Measurements from ENCODE around the gene HS3ST6.
"Not testable (repeated sequence)": the region's sequence is repeated elsewhere in the genome, so short reads cannot be mapped to it uniquely, and the experiment has no call there.

HS3ST6 gene

GRCh38 chr16:1899641-1900451 is 18.4 kb downstream of the HS3ST6 start:
- no peak for DNase-seq
- in situ Hi-C loops (cut with HindIII; ENCODE audit: low pct_ligation_motif_present, low sequenced_read_pairs) = no loop called here
- Histone ChIP-seq H3K27ac (no peak overlapping the region), H3K4me3 (ENCODE audit: low read depth, low read length) (no peak overlapping the region), H3K36me3 (replicated peaks) (no peaks in the 10 kb centered on the region), H3K27me3 (replicated peaks) (peaks cover 3% of the 10 kb centered on the region)
- TF ChIP-seq CTCF (IDR thresholded peaks at IDR 0.05; ENCODE audit: low read depth, low read length, missing control alignments) = no peak

- H3K36me3 ChIP-seq (replicated peaks); DNase-seq; H3K27me3 ChIP-seq (replicated peaks); in situ Hi-C loops (cut with HindIII; ENCODE audit: low pct_ligation_motif_present, low sequenced_read_pairs); H3K27ac ChIP-seq; H3K4me3 ChIP-seq (ENCODE audit: low read depth, low read length): not testable (repeated sequence)
Measured at GRCh38 chr16:1897692-1898091, 20.5 kb downstream of the HS3ST6 start.

- H3K27ac ChIP-seq = no peak overlapping the region
- H3K4me3 ChIP-seq (ENCODE audit: low read depth, low read length) = no peak overlapping the region
- H3K36me3 ChIP-seq (replicated peaks) = no peaks in the 10 kb centered on the region
- no peak for DNase-seq
- TF ChIP-seq CTCF (IDR thresholded peaks at IDR 0.05; ENCODE audit: low read depth, low read length, missing control alignments) = no peak
- in situ Hi-C loops (cut with HindIII; ENCODE audit: low pct_ligation_motif_present, low sequenced_read_pairs) = no loop called here
- peaks cover 6% of the 10 kb centered on the region for H3K27me3 ChIP-seq (replicated peaks)
Measured at GRCh38 chr16:1895949-1896675, 22.1 kb downstream of the HS3ST6 start.

GRCh38 chr16:1895068-1895467 is 23.1 kb downstream of the HS3ST6 start:
- in situ Hi-C loops (cut with HindIII; ENCODE audit: low pct_ligation_motif_present, low sequenced_read_pairs) = no loop called here

GRCh38 chr16:1890708-1891050 is 27.5 kb downstream of the HS3ST6 start:
- H3K27me3 ChIP-seq (replicated peaks) = peaks cover 7% of the 10 kb centered on the region
- H3K27ac ChIP-seq = no peak overlapping the region
- no peak overlapping the region for H3K4me3 ChIP-seq (ENCODE audit: low read depth, low read length)
- in situ Hi-C loops (cut with HindIII; ENCODE audit: low pct_ligation_motif_present, low sequenced_read_pairs) = no loop called here
- TF ChIP-seq CTCF (IDR thresholded peaks at IDR 0.05; ENCODE audit: low read depth, low read length, missing control alignments) = no peak
- DNase-seq = no peak
- no peaks in the 10 kb centered on the region for H3K36me3 ChIP-seq (replicated peaks)

More at GRCh38 chr16:1895068-1895467, 23.1 kb downstream of the HS3ST6 start:
- Histone ChIP-seq H3K36me3 (replicated peaks) (no peaks in the 10 kb centered on the region), H3K27me3 (replicated peaks) (peaks cover 7% of the 10 kb centered on the region), H3K27ac (no peak overlapping the region), H3K4me3 (ENCODE audit: low read depth, low read length) (no peak overlapping the region)
- DNase-seq = no peak
- TF ChIP-seq CTCF (IDR thresholded peaks at IDR 0.05; ENCODE audit: low read depth, low read length, missing control alignments) = no peak

- TF ChIP-seq CTCF (IDR thresholded peaks at IDR 0.05; ENCODE audit: low read depth, low read length, missing control alignments) = no peak
- DNase-seq = no peak
- in situ Hi-C loops (cut with HindIII; ENCODE audit: low pct_ligation_motif_present, low sequenced_read_pairs) = no loop called here
- no peaks in the 10 kb centered on the region for H3K36me3 ChIP-seq (replicated peaks)
- no peak overlapping the region for H3K4me3 ChIP-seq (ENCODE audit: low read depth, low read length)
- H3K27me3 ChIP-seq (replicated peaks) = peaks cover 7% of the 10 kb centered on the region
- H3K27ac ChIP-seq = no peak overlapping the region
Measured at GRCh38 chr16:1890024-1890707, 28.0 kb downstream of the HS3ST6 start.

All from brain microvascular endothelial cell (primary cell).